ELF-1 (cell line): ENCODE measurements around the gene VPS45.

ENCODE experiments used
- DNase-seq: peaks from one replicate; pipeline ENCODE4 v3.0.0-alpha.2; 2016; ENCODE audit warnings: low read depth, low spot score

The VPS45 gene

GRCh38 chr1:150072959-150073358 lies 5.4 kb downstream of the VPS45 start:
- no peak for DNase-seq

GRCh38 chr1:150073516-150073915 lies 5.9 kb downstream of the VPS45 start:
- DNase-seq = no peak

- DNase-seq = no peak
These were observed 8.5 kb downstream of the VPS45 start for GRCh38 chr1:150076066-150076465.

- DNase-seq = no peak
These were observed 9.4 kb downstream of the VPS45 start for GRCh38 chr1:150076985-150077384.

- no peak for DNase-seq
These were observed 13.2 kb downstream of the VPS45 start for GRCh38 chr1:150080784-150081183.

- DNase-seq = no peak
These were observed 14.9 kb downstream of the VPS45 start for GRCh38 chr1:150082494-150082893.

GRCh38 chr1:150083907-150084306 lies 16.3 kb downstream of the VPS45 start:
- no peak for DNase-seq

- no peak for DNase-seq
These were observed 17.8 kb downstream of the VPS45 start for GRCh38 chr1:150085406-150085805.

- DNase-seq = no peak
These were observed 19.8 kb downstream of the VPS45 start for GRCh38 chr1:150087415-150087814.

GRCh38 chr1:150089846-150090520 lies 22.4 kb downstream of the VPS45 start:
- no peak for DNase-seq

- no peak for DNase-seq
These were observed 24.7 kb downstream of the VPS45 start for GRCh38 chr1:150092180-150092791.

GRCh38 chr1:150093805-150094204 lies 26.2 kb downstream of the VPS45 start:
- no peak for DNase-seq

GRCh38 chr1:150094734-150095265 lies 27.2 kb downstream of the VPS45 start:
- DNase-seq = no peak

GRCh38 chr1:150102986-150103385 lies 35.4 kb downstream of the VPS45 start:
- no peak for DNase-seq

- no peak for DNase-seq
These were observed 38.8 kb downstream of the VPS45 start for GRCh38 chr1:150106341-150106740.

GRCh38 chr1:150109586-150109985 lies 42.0 kb downstream of the VPS45 start:
- no peak for DNase-seq

- no peak for DNase-seq
These were observed 42.5 kb downstream of the VPS45 start for GRCh38 chr1:150110116-150110515.

- no peak for DNase-seq
These were observed 44.1 kb downstream of the VPS45 start for GRCh38 chr1:150111670-150112069.

- no peak for DNase-seq
These were observed 47.5 kb downstream of the VPS45 start for GRCh38 chr1:150115121-150115520.

GRCh38 chr1:150118716-150119115 lies 51.1 kb downstream of the VPS45 start:
- no peak for DNase-seq

GRCh38 chr1:150121236-150121862 lies 53.8 kb downstream of the VPS45 start:
- DNase-seq = no peak

GRCh38 chr1:150126811-150127210 lies 59.2 kb downstream of the VPS45 start:
- DNase-seq = no peak

- no peak for DNase-seq
These were observed 59.9 kb downstream of the VPS45 start for GRCh38 chr1:150127464-150127863.
